Testis (tissue), 3 donors: ENCODE measurements around the gene ENAH. TPM values are rescaled to one million over a fixed set of nuclear protein-coding genes. Genes with fewer than 3 reads are reported as not detected.

Experiments used
- DNase-seq: peaks from one replicate; pipeline ENCODE4 v3.0.0-alpha.2; 2019
- H3K27ac ChIP-seq, 2 donors: fragments of 200-600 bp; sonication (generic); one replicate each; pipeline ENCODE4 v1.5.1; 2019
- H3K27me3 ChIP-seq: fragments of 200-600 bp; sonication (generic); one replicate; pipeline ENCODE4 v1.5.1; 2019
- H3K36me3 ChIP-seq: fragments of 200-600 bp; sonication (generic); one replicate; pipeline ENCODE4 v1.5.1; 2017; ENCODE audit warnings: low read depth; ENCODE audit errors: missing control alignments
- H3K4me1 ChIP-seq: fragments of 200-600 bp; sonication (generic); one replicate; pipeline ENCODE4 v1.5.1; 2019
- H3K4me3 ChIP-seq, 2 donors: fragments of 200-600 bp; sonication (generic); one replicate each; pipeline ENCODE4 v1.5.1; 2017 to 2019
- H3K9me3 ChIP-seq: fragments of 200-600 bp; sonication (generic); one replicate; pipeline ENCODE4 v1.5.1; 2017
- POLR2A ChIP-seq: fragments of 450-650 bp; IDR thresholded peaks from one replicate; pipeline ENCODE4 v1.6.1; 2017; ENCODE audit warnings: antibody characterized with exemption, mild to moderate bottlenecking, moderate library complexity
- WGBS, 2 donors: methylation state at CpG; one replicate each; pipeline ENCODE4 v1.1.5; 2018; 5-methylcytosine and 5-hydroxymethylcytosine counted together
- intact Hi-C: fragments of 100-400 bp; cut with DNase I; formaldehyde crosslinking; loops from one replicate; pipeline ENCODE4 v1.15.1; 2023; ENCODE audit warnings: low total_unique reads
- polyA plus RNA-seq: library from polyadenylated mRNA; stranded (reverse); fragments of 350-450 nt; fragmentation: Illumina TruSeq; extraction: RNeasy Lipid Tissue Mini Kit (QIAGEN cat#74804); gene quantifications from one replicate; pipeline ENCODE4 v1.2.3, GENCODE V29; 2014; ENCODE audit warnings: low read depth, low replicate concordance; ENCODE audit not compliant: insufficient read depth
- total RNA-seq, 2 donors: library from RNA; depleted of rRNA; stranded (reverse); fragments of >200 nt; gene quantifications; one replicate each; pipeline ENCODE4 v1.2.3, GENCODE V29; 2016
- TF ChIP-seq, protein P1 (sequence below), 3 experiments: fragments of 450-650 bp in 2 of 3; fragments of 200-600 bp in 1 of 3; sonication (generic) in 1 of 3; IDR thresholded peaks; one replicate each; pipeline ENCODE4 v1.5.1; 2016 to 2019; ENCODE audit warnings: antibody characterized with exemption in 3 of 3, mild to moderate bottlenecking in 2 of 3, moderate library complexity in 1 of 3

The ENAH gene
- total and polyA plus RNA-seq, 3 donors from 2014 or later, result 84.3 to 132 (median 122) TPM

DNA sequence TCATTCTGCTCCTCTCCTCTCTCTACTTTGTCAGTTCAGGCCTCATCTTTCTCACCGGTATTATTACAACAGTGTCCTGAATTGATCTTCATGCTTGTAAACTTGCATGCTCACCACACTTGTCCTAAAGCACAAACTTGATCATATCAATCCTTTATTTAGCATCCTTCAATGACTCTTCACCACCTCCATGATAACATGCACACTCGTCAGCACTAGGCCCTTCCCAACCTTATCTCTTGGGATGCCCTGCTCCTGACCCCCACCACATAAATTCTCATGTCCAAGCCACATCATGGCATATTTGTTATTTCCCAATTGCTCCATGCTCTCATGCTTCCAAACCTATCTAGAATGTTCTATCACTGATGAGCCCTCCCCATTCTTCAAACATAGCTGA, 103.1 kb downstream of the ENAH start:
- Histone ChIP-seq H3K4me3 (no peak overlapping the region), H3K36me3 (no peaks in the 10 kb centered on the region), H3K9me3 (no peaks in the 10 kb centered on the region), H3K27me3 (no peaks in the 10 kb centered on the region), H3K4me1 (no peaks in the 10 kb centered on the region), H3K27ac (no peak overlapping the region)
- 81 to 82% methylated on average over 2 of the region's 2 CpGs for WGBS, 2 donors
- DNase-seq, result no peak
- TF ChIP-seq, protein P1, sequence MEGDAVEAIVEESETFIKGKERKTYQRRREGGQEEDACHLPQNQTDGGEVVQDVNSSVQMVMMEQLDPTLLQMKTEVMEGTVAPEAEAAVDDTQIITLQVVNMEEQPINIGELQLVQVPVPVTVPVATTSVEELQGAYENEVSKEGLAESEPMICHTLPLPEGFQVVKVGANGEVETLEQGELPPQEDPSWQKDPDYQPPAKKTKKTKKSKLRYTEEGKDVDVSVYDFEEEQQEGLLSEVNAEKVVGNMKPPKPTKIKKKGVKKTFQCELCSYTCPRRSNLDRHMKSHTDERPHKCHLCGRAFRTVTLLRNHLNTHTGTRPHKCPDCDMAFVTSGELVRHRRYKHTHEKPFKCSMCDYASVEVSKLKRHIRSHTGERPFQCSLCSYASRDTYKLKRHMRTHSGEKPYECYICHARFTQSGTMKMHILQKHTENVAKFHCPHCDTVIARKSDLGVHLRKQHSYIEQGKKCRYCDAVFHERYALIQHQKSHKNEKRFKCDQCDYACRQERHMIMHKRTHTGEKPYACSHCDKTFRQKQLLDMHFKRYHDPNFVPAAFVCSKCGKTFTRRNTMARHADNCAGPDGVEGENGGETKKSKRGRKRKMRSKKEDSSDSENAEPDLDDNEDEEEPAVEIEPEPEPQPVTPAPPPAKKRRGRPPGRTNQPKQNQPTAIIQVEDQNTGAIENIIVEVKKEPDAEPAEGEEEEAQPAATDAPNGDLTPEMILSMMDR (IDR thresholded peaks at IDR 0.05), result no peak
- TF ChIP-seq POLR2A, result no peak
- intact Hi-C loops, result no loop called here

DNA sequence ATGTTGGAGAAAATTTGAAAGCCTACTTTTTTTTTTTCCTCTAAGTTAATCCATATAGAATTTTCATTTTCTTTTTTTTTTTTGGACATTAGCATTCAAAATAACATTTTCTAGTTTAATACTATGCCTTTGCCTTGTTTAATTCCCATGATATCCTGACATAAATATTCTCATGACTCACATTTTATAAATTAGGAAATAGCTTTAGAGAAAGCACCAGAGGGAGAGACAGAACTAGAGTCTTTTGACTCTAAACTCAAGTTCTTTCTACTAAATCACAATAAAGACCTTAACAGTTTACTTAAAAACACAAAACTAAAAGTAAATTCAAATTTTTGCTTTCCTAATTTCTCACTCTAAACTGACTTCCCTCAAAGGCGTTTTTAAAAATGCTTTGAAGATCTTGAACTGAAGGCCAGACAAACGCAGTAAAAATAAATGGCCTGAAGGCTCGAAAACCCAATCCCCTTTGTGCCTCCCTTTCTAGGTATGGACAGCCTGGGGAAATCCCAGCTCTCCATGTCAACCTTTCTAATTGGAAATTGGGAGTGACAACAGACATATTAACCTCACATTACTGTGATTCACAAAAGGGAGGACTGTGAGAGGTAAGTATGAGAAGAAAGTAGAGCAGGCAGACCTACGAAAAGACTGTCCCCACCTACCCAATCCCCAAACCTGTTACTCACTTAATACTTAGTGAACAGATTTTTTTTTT, 104.6 kb downstream of the ENAH start:
- Histone ChIP-seq H3K9me3 (no peaks in the 10 kb centered on the region), H3K36me3 (no peaks in the 10 kb centered on the region), H3K27ac (no peak overlapping the region), H3K27me3 (no peaks in the 10 kb centered on the region), H3K4me1 (no peaks in the 10 kb centered on the region), H3K4me3 (no peak overlapping the region)
- TF ChIP-seq, protein P1 (IDR thresholded peaks at IDR 0.05), result no peak
- no peak for TF ChIP-seq POLR2A
- intact Hi-C loops, result no loop called here
- 77 to 90% methylated on average over 4 of the region's 4 CpGs for WGBS, 2 donors
- DNase-seq, result no peak

DNA sequence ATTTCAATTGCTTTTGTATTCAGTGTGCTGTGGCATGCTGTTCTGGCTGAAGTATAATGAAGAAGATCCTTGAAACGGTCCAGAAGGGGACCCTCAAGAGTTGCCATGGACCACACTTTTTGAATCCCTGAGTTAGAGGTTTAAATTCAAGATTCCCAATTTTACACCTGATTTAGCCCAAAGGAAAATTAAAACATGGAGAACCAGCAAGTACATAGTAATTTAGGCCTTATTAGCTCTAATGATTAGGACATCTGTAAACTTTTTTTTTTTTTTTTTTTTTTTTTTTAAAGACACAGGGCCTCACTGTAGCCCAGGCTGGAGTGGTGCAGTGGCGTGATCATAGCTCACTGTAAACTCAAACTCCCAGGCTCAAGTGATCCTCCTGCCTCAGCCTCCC, 107.3 kb downstream of the ENAH start:
- Histone ChIP-seq H3K27ac (no peak overlapping the region), H3K4me3 (no peak overlapping the region), H3K27me3 (no peaks in the 10 kb centered on the region), H3K9me3 (no peaks in the 10 kb centered on the region), H3K4me1 (no peaks in the 10 kb centered on the region), H3K36me3 (no peaks in the 10 kb centered on the region)
- DNase-seq, result no peak
- WGBS, 2 donors, result 68 to 70% methylated on average over 2 of the region's 2 CpGs
- TF ChIP-seq, protein P1 (IDR thresholded peaks at IDR 0.05), result no peak
- TF ChIP-seq POLR2A, result no peak
- intact Hi-C loops, result no loop called here

DNA sequence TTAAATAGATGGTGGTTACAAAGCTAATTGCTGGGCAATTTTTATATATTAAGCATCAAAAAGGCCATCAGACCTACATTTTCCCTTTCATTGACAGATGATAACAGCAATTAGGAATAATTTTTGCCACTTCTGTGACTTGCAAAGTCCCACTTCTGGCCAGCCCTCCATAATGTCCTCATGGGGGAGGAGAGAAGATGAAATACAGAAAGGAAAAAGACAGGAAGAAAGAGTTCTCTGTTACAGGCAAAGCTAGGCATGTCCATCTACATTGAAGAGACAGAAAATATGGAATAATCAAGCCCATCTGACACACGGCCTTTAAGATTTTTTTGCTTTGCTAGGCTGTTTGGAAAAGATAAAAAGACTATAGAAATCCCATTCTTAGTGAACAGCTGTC, 108.0 kb downstream of the ENAH start:
- Histone ChIP-seq H3K4me3 (no peak overlapping the region), H3K9me3 (no peaks in the 10 kb centered on the region), H3K27ac (no peak overlapping the region), H3K4me1 (no peaks in the 10 kb centered on the region), H3K27me3 (no peaks in the 10 kb centered on the region), H3K36me3 (no peaks in the 10 kb centered on the region)
- DNase-seq, result no peak
- WGBS, 2 donors, result 57 to 65% methylated on average over 1 of the region's 1 CpG
- intact Hi-C loops, result no loop called here
- TF ChIP-seq POLR2A, result no peak
- TF ChIP-seq, protein P1 (IDR thresholded peaks at IDR 0.05), result no peak

DNA sequence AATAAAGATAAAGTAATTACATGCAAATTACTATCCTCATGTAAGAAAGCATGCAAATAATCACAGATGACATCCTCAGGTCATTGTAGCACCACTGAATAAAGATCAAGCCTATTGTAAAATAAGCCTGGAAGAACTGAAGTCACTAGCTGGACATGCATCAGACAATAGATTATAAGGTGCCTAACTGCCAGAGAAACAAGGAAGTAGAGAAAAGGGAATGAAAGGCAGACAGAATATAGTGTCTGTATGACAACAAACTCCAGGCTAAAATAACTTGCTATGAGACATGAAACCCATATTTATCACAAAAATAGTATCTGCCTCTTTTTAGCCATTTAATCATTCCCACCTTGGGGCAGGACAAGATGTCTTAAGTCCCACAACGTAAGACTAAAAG, 108.7 kb downstream of the ENAH start:
- intact Hi-C loops, result no loop called here
- no peak overlapping the region for H3K27ac ChIP-seq
- TF ChIP-seq, protein P1 (IDR thresholded peaks at IDR 0.05), result no peak
- no peak for TF ChIP-seq POLR2A

More for the DNA sequence above, 108.7 kb downstream of the ENAH start:
- H3K9me3 ChIP-seq, result no peaks in the 10 kb centered on the region
- no peak for DNase-seq
- no peaks in the 10 kb centered on the region for H3K27me3 ChIP-seq
- H3K36me3 ChIP-seq, result no peaks in the 10 kb centered on the region
- H3K4me1 ChIP-seq, result no peaks in the 10 kb centered on the region
- no peak overlapping the region for H3K4me3 ChIP-seq
- 53 to 73% methylated on average over 1 of the region's 1 CpG for WGBS, 2 donors
